ENCODE measurements around the gene SSBP2. TPM values are rescaled to one million over a fixed set of nuclear protein-coding genes. Genes with fewer than 3 reads are reported as not detected.

SSBP2 gene
- total and polyA plus RNA-seq, 2 donors from 2014 or later, result 17.0 to 57.1 TPM

DNA sequence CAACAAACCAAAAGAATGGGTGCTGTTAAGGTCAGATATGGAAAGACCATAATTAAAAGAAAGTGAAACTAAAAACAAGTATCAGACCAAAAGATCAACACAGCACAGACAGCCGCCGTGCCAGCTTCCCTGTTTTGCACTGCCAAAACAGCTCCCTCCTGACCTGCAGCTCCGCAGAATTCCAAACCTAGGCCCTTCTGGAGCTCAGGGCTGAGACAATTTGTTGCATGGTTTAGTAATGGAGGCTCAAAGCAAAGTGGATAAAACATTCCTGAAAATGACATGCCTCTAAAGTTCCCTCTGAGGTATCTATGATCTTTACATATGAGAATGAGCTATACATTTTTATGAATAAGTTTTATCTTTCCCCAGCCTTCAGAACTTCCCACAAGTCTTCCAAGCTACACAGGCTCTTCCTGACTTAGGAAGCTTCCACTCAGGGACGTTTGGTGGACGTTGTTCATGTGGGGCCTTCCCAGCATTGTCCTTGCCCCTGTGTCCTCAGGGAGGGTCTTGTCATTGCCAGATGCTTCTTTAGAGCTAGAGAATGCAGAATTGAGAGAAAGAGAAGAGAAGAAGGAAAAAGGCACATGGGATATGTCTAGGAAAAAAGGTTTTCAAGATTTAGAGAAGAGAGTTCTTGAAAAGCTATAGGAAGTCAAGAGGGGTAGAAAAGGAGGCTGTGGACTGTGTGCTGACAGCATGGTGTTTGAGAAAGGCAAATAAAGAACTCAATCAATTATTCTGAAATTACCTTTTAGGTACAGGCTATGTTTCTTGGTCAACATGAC, 28.4 kb upstream of the SSBP2 start:
- Histone ChIP-seq H3K4me3 (ENCODE audit: low read length in 3 of 3) (peak overlapping the region; percentile 42 to 57 (median 51)), H3K4me1 (ENCODE audit: control insufficient read depth in 2 of 3, insufficient read depth in 2 of 3, low read depth in 1 of 3, low read length in 3 of 3) (peaks cover 3 to 14% (median 4%) of the 10 kb centered on the region in 3 donors), H3K36me3 (ENCODE audit: control insufficient read depth in 2 of 3, insufficient read depth in 3 of 3, low read length in 3 of 3) (no peaks in the 10 kb centered on the region), H3K9me3 (ENCODE audit: control insufficient read depth in 2 of 3, insufficient read depth in 1 of 3, low read length in 3 of 3) (no peaks in the 10 kb centered on the region), H3K27ac (ENCODE audit: low read depth in 2 of 2, low read length in 2 of 2) (peak overlapping the region; percentile 66 to 88), H3K27me3 (ENCODE audit: control insufficient read depth, insufficient read depth, low read length) (no peaks in the 10 kb centered on the region), H3K9ac (ENCODE audit: low read length in 3 of 3) (peak overlapping the region in 2 of 3 donors; percentile 38 to 55)
- no peak for FAIRE-seq
- DNase-seq, result peak in 4 of 5 donors; percentile 14 to 79 (median 44)
- no peak for TF ChIP-seq CTCF (IDR thresholded peaks at IDR 0.05; ENCODE audit: borderline replicate concordance, extremely low read depth, insufficient read depth)
- intact Hi-C loops (cut with DNase I), result no loop called here

DNA sequence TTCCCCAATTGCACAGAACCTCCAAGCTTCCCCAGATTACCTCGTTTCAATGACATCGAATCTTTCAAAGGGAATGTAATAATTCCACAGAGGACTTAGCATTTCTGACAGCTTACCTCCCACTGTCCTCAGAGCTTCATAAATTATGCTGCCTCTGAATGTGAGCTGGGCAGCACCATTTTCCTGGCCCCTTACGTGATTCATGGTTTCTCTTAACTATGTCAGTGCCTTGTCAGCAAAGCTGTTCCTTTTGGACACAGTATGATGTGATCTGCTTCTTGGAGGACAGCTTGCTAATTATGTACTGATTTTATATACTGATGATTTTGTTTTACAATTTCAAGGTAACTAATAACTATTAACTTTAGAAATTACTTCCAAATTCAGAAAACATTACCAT, 27.7 kb upstream of the SSBP2 start:
- FAIRE-seq (peak; percentile 19), DNase-seq (peak in 3 of 5 donors; percentile 30 to 75 (median 73))
- Histone ChIP-seq H3K4me3 (ENCODE audit: low read length in 3 of 3) (peak overlapping the region; percentile 42 to 57 (median 51)), H3K27me3 (ENCODE audit: control insufficient read depth, insufficient read depth, low read length) (no peaks in the 10 kb centered on the region), H3K4me1 (ENCODE audit: control insufficient read depth in 2 of 3, insufficient read depth in 2 of 3, low read depth in 1 of 3, low read length in 3 of 3) (peaks cover 3 to 14% (median 4%) of the 10 kb centered on the region in 3 donors), H3K36me3 (ENCODE audit: control insufficient read depth in 2 of 3, insufficient read depth in 3 of 3, low read length in 3 of 3) (no peaks in the 10 kb centered on the region), H3K9me3 (ENCODE audit: control insufficient read depth in 2 of 3, insufficient read depth in 1 of 3, low read length in 3 of 3) (no peaks in the 10 kb centered on the region), H3K9ac (ENCODE audit: low read length in 3 of 3) (peak overlapping the region in 1 of 3 donors; percentile 55), H3K27ac (ENCODE audit: low read depth in 2 of 2, low read length in 2 of 2) (peak overlapping the region; percentile 35 to 66)
- intact Hi-C loops (cut with DNase I), result no loop called here
- TF ChIP-seq CTCF (IDR thresholded peaks at IDR 0.05; ENCODE audit: borderline replicate concordance, extremely low read depth, insufficient read depth), result no peak

- H3K36me3 ChIP-seq (ENCODE audit: control insufficient read depth in 2 of 3, insufficient read depth in 3 of 3, low read length in 3 of 3), result no peaks in the 10 kb centered on the region
- H3K9ac ChIP-seq (ENCODE audit: low read length in 3 of 3), result no peak overlapping the region
- no peaks in the 10 kb centered on the region for H3K9me3 ChIP-seq (ENCODE audit: control insufficient read depth in 2 of 3, insufficient read depth in 1 of 3, low read length in 3 of 3)
- TF ChIP-seq CTCF (IDR thresholded peaks at IDR 0.05; ENCODE audit: borderline replicate concordance, extremely low read depth, insufficient read depth), result no peak
- DNase-seq (no peak), FAIRE-seq (no peak)
- no peaks in the 10 kb centered on the region for H3K27me3 ChIP-seq (ENCODE audit: control insufficient read depth, insufficient read depth, low read length)
- intact Hi-C loops (cut with DNase I), result no loop called here
- no peak overlapping the region for H3K4me3 ChIP-seq (ENCODE audit: low read length in 3 of 3)
- H3K4me1 ChIP-seq (ENCODE audit: control insufficient read depth in 2 of 3, insufficient read depth in 2 of 3, low read depth in 1 of 3, low read length in 3 of 3), result peaks cover 3 to 14% (median 4%) of the 10 kb centered on the region in 3 donors
- no peak overlapping the region for H3K27ac ChIP-seq (ENCODE audit: low read depth in 2 of 2, low read length in 2 of 2)
Observed at GRCh38 chr5:81776258-81776657, 25.4 kb upstream of the SSBP2 start.
